PC-3 (cell line): Measurements from ENCODE around the gene WDR48. TPM values are rescaled to one million over a fixed set of nuclear protein-coding genes. Genes with fewer than 3 reads are reported as not detected.

Experiments
- ATAC-seq: fragments of 200-7000 bp; cut with Tn5 transposase; 2 replicates; pipeline ENCODE4 v1.9.1; 2020; ENCODE audit warnings: mild to moderate bottlenecking, moderate library complexity
- BruUV-seq: library from RNA; stranded (reverse); fragments of 400-500 nt; replicated peaks from 2 replicates; lab custom pipeline; 2021; lab: Mats Ljungman, UMichigan
- CTCF ChIA-PET: fragments of 300-600 bp; sonication (Branson Sonifier 250); formaldehyde crosslinking; loops from one replicate; lab custom pipeline; 2022; ENCODE audit warnings: antibody characterized with exemption; lab: Charles Lee
- POLR2A ChIA-PET: fragments of 300-600 bp; sonication (Branson Sonifier 250); formaldehyde crosslinking; loops from one replicate; lab custom pipeline; 2022; ENCODE audit warnings: antibody characterized with exemption; ENCODE audit not compliant: unreplicated experiment; lab: Charles Lee
- DNase-seq: peaks from one replicate; pipeline ENCODE4 v3.0.0-alpha.2; 2015
- H2AFZ ChIP-seq: fragments of 300-600 bp; sonication (generic); 2 replicates; pipeline ENCODE4 v1.6.0; 2016; ENCODE audit warnings: antibody characterized with exemption, low read length
- H3F3A ChIP-seq: fragments of 300-600 bp; sonication (generic); one replicate; pipeline ENCODE4 v1.6.0; 2017; ENCODE audit warnings: antibody characterized with exemption, low read length, control low read depth, mild to moderate bottlenecking; ENCODE audit not compliant: unreplicated experiment
- H3K27ac ChIP-seq: fragments of 300-600 bp; sonication (generic); 2 replicates; pipeline ENCODE4 v1.5.1; 2016; ENCODE audit warnings: mild to moderate bottlenecking, low read length
- H3K27me3 ChIP-seq: fragments of 300-600 bp; sonication (generic); 2 replicates; pipeline ENCODE4 v1.6.1; 2016; ENCODE audit warnings: low read length, mixed read lengths
- H3K36me3 ChIP-seq: fragments of 300-600 bp; sonication (generic); 2 replicates; pipeline ENCODE4 v1.6.1; 2016; ENCODE audit warnings: low read depth, mixed run types, low read length, mixed read lengths
- H3K4me1 ChIP-seq: fragments of 300-600 bp; sonication (generic); 2 replicates; pipeline ENCODE4 v1.5.1; 2016; ENCODE audit warnings: low read length; ENCODE audit not compliant: insufficient read depth
- H3K4me2 ChIP-seq: fragments of 300-600 bp; sonication (generic); 2 replicates; pipeline ENCODE4 v1.6.0; 2016; ENCODE audit warnings: low read length
- H3K4me3 ChIP-seq: fragments of 300-600 bp; sonication (generic); 2 replicates; pipeline ENCODE4 v1.5.1; 2016; ENCODE audit warnings: mild to moderate bottlenecking, low read length, mixed read lengths
- H3K79me2 ChIP-seq: fragments of 300-600 bp; sonication (generic); 2 replicates; pipeline ENCODE4 v1.6.1; 2017; ENCODE audit warnings: low read length, mixed read lengths
- H3K9ac ChIP-seq: fragments of 300-600 bp; sonication (generic); 2 replicates; pipeline ENCODE4 v1.6.0; 2016; ENCODE audit warnings: mild to moderate bottlenecking, low read length
- H3K9me2 ChIP-seq: fragments of 300-600 bp; sonication (generic); replicated peaks from 2 replicates; pipeline ENCODE4 v1.6.1; 2016; ENCODE audit warnings: mixed run types, low read length, mixed read lengths
- H3K9me3 ChIP-seq: fragments of 300-600 bp; sonication (generic); 2 replicates; pipeline ENCODE4 v1.6.1; 2016; ENCODE audit warnings: low read length, mixed read lengths
- H4K20me1 ChIP-seq: fragments of 300-600 bp; sonication (generic); 2 replicates; pipeline ENCODE4 v1.6.1; 2016; ENCODE audit warnings: low read length, mixed read lengths
- EZH2 ChIP-seq: fragments of 300-600 bp; sonication (generic); IDR thresholded peaks from one replicate; pipeline ENCODE4 v1.6.1; 2017; ENCODE audit warnings: antibody characterized with exemption, mild to moderate bottlenecking, low read length; ENCODE audit not compliant: unreplicated experiment
- EZH2phosphoT487 ChIP-seq: fragments of 300-600 bp; sonication (generic); IDR thresholded peaks from 2 replicates; pipeline ENCODE4 v1.6.1; 2018; ENCODE audit warnings: mild to moderate bottlenecking, antibody characterized with exemption, low read length, borderline replicate concordance
- intact Hi-C: fragments of 100-400 bp; cut with micrococcal nuclease; formaldehyde crosslinking; loops from 2 replicates; pipeline ENCODE4 v1.9.0; 2023
- total RNA-seq: library from RNA; depleted of rRNA; stranded (reverse); fragments of >200 nt; gene quantifications from 2 replicates; pipeline ENCODE4 v1.2.3, GENCODE V29; 2014
- TF ChIP-seq, protein P1 (sequence below): fragments of 300-600 bp; sonication (generic); conservative IDR thresholded peaks from 2 replicates; pipeline ENCODE4 v1.5.1; 2017; ENCODE audit warnings: antibody characterized with exemption, low read depth, mild to moderate bottlenecking, low read length

The WDR48 gene
- total RNA-seq, 1 experiment from 2014 or later = 21.0 TPM

DNA sequence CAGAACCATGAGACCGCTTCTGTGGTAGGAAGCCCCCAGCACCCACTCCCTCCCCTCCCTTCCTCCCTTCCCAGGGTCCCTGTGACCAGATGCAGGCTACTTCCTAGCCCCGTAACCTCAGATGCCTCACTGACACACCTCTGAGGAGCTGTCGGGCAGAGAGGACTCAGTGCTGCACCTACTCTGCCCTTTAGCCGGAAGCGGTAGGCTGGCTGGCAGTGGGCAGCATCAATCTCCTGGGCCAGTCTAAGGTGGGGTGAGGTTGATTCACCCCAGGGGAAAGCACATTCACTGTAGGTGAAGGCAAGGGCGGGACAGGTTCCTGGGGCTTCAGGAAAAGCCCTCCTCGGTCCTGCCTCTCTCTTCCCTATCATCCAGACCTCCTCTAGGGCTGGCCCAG lies 82.5 kb downstream of the WDR48 start:
- Histone ChIP-seq H3K4me3 (no peak overlapping the region), H4K20me1 (no peaks in the 10 kb centered on the region), H3K9me3 (no peaks in the 10 kb centered on the region), H2AFZ (no peak overlapping the region), H3K27me3 (no peaks in the 10 kb centered on the region), H3K4me1 (peaks cover 18% of the 10 kb centered on the region), H3K36me3 (no peaks in the 10 kb centered on the region), H3F3A (no peaks in the 10 kb centered on the region), H3K9me2 (no peaks in the 10 kb centered on the region), H3K4me2 (no peak overlapping the region), H3K79me2 (no peaks in the 10 kb centered on the region), H3K9ac (no peak overlapping the region), H3K27ac (no peak overlapping the region)
- BruUV-seq = no TSS peak
- TF ChIP-seq, protein P1, sequence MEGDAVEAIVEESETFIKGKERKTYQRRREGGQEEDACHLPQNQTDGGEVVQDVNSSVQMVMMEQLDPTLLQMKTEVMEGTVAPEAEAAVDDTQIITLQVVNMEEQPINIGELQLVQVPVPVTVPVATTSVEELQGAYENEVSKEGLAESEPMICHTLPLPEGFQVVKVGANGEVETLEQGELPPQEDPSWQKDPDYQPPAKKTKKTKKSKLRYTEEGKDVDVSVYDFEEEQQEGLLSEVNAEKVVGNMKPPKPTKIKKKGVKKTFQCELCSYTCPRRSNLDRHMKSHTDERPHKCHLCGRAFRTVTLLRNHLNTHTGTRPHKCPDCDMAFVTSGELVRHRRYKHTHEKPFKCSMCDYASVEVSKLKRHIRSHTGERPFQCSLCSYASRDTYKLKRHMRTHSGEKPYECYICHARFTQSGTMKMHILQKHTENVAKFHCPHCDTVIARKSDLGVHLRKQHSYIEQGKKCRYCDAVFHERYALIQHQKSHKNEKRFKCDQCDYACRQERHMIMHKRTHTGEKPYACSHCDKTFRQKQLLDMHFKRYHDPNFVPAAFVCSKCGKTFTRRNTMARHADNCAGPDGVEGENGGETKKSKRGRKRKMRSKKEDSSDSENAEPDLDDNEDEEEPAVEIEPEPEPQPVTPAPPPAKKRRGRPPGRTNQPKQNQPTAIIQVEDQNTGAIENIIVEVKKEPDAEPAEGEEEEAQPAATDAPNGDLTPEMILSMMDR = no peak
- TF ChIP-seq EZH2phosphoT487 (no peak), EZH2 (no peak)
- ChIA-PET CTCF (no interaction called here), POLR2A (no interaction called here)
- DNase-seq (no peak), ATAC-seq (no peak)
- intact Hi-C loops = no loop called here

- Histone ChIP-seq H3K79me2 (0 out of 2 replicates have a peak, but pooled peaks cover 2% of the 10 kb centered on the region), H2AFZ (no peak overlapping the region), H3K36me3 (no peaks in the 10 kb centered on the region), H3K27me3 (no peaks in the 10 kb centered on the region), H3K4me3 (no peak overlapping the region), H3K9ac (no peak overlapping the region), H3K4me2 (no peak overlapping the region), H3K9me2 (no peaks in the 10 kb centered on the region), H4K20me1 (peaks cover 2% of the 10 kb centered on the region; the same call in 1 of the 2 replicates), H3K4me1 (peaks cover 20% of the 10 kb centered on the region), H3K9me3 (no peaks in the 10 kb centered on the region), H3K27ac (no peak overlapping the region), H3F3A (no peaks in the 10 kb centered on the region)
- CTCF ChIA-PET = no interaction called here
- no TSS peak for BruUV-seq
- POLR2A ChIA-PET = no interaction called here
- TF ChIP-seq, protein P1 = no peak
- no peak for TF ChIP-seq EZH2phosphoT487
- no peak for TF ChIP-seq EZH2
- intact Hi-C loops = no loop called here
- no peak for ATAC-seq
- DNase-seq = no peak
Measured at GRCh38 chr3:39135170-39135805, 83.5 kb downstream of the WDR48 start.
